ENCODE results near the gene EDRF1.

Gene EDRF1

DNA sequence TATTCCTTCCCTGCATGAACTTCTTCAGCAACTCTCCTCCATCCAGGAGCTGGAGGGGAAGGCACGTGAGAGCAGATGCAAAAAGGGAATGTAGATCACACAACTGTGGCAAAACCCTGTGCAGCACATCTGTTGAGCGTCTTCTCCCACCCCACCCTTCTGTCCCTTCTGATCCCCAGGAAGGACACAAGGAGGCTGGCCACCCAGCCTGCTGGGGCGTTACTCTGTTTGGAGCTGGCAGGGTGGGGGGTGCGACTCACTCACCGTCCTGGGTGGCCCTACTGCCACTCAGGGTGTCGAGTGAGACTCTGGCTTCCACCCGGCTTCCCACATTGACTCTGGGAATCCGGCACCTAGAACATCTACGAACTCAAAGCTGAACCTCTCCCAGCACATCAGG, 66.3 kb downstream of the EDRF1 start:
- no peak for DNase-seq

DNA sequence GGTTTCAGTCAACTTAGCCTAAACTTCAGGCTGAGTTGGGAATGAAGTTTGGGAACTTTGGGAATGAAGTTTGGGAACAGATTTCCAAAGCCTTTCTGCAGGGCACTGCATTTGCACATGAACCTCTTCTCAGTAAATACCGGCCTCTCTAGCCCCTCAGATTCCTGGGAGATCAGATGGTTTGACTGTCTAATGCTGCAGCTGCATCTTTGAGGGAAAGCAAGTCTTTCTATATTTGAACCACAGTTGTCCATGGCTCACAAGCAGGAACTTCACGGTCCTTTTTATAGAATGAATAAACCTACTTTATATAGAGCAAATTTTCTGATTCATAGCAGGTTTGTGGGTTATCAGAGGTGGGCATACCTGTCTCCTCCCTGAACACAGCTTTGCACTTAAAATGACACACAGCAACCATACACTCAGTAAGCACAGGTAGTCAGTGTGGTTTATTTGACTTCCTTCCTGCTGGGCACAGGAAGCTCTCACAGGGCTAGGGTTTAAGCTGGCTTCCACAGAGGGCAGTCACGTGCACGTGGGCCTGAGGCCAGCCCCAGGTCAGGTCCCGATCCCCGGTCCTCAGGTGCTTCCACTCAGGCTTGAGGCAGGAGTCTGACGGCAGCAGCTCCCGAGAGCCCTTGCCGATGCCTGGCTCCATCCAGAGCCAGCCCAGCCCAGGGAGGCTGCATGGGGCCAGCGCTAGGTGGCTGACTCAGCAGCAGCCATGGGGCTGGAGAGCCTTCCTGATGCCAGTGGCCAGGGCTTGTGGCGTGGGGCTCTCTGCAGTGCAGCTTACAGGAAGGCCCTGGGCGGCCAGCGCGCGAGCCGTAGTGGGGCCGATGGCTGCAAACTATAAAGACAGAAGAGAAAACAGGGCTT, 68.9 kb downstream of the EDRF1 start:
- DNase-seq = no peak

DNA sequence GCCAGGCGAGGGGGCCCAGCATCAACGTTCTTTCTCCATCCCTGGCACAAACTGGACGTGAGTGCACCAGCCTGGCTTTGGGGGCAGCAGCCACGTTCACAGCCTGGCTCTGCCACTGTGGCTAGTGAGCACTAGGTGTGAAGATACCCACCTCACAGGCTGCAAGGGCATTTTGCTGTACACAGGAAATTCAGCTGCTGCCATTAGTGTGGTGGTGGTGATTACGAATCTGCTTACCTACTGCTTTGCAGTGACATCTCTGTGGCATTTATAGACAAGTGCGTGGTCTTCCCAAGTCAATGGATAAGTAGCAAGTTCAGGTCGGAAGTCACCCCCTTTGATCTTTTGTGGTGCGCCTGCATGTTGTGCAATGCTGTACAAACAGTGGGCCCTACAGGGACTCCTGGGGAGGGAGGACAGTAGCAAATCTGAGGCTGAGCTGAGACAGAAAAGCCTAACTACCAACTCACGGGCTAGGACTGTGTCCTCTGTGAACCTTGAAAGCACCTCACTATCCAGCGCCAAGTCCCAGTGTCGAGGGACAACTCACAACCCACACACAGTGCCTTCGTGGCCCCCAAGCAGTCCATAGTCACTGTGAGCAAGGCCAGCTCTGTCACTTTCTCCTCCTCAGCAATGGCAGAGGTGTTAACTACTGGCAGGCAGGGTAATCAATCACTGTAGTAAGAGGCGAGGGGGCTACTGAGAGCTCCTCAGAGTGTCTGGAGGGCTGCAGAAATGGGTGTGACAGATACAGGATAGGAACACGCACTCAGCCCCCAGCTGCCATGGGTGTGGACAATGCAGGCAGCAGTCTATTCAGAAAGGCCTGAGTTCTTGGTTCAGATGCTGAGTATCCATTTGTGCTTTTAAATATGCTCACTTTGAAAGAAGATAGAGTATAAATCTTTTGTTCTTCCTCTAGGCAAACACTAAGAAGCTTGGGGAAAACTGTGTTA, 73.1 kb downstream of the EDRF1 start:
- DNase-seq = no peak

DNA sequence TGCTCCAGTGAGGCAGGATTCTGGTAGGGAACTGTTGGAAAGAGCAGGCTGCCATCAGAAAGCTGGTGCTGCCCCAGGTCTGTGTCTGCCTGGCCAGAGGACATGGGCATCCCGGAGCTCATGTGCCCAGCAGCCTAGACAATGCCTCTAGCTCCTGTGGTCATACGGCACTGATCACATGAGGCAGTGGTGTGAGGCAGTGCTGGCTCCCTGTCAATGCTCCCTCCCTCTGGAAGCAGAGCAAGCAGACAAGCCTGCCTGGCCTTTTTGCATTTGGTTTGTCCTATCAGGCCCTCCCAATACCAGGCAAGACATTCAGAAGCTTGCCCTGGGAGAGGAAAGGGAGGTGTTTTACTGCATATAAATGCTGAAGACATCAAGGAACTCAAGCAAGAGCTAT, 75.6 kb downstream of the EDRF1 start:
- peak in 54 of 56 donors; percentile 7 to 92 (median 72) for DNase-seq

DNA sequence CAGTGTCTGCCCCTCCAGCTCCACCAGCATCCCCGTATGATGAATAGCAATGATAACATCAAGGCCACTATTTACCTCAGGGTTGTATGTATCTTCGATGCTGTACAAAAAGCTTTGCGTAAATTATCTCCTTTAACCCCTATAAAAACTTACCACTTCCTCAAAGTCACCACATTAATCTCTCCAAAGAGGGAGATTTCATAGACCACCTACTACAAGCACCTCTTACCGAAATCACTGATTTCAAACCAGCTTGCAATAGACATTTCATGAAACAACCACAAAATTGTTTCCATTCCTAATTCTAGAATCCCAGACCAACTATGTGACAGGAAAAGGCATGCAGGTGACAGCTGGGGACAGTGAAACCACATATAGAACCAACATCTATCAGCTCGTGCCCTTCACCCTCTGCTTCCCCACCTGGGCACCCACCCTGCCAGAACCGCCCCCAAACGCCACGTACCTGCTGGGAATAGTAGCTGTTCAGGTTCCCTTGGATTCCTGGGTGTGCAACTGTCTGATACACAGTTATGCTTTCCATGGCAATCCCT, 76.2 kb downstream of the EDRF1 start:
- DNase-seq = no peak

DNA sequence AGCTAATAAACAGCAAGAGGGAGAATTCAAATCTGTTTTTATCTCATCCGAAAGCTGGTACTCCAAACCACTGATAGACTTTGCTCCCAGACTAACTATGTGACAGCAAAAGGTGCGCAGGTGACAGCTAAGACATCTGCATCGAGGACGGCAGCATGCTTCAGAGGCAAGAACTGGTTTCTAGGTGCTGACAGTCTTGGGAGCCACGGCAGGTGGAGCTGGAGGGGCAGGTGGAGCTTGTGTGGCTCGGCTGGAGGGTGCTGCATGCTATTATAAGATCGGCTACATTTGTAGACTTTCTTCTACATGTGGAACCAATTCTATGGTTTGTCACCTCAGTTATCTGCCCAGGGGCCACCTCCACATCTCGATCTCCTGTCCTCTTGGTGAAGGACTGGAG, 77.9 kb downstream of the EDRF1 start:
- no peak for DNase-seq

DNA sequence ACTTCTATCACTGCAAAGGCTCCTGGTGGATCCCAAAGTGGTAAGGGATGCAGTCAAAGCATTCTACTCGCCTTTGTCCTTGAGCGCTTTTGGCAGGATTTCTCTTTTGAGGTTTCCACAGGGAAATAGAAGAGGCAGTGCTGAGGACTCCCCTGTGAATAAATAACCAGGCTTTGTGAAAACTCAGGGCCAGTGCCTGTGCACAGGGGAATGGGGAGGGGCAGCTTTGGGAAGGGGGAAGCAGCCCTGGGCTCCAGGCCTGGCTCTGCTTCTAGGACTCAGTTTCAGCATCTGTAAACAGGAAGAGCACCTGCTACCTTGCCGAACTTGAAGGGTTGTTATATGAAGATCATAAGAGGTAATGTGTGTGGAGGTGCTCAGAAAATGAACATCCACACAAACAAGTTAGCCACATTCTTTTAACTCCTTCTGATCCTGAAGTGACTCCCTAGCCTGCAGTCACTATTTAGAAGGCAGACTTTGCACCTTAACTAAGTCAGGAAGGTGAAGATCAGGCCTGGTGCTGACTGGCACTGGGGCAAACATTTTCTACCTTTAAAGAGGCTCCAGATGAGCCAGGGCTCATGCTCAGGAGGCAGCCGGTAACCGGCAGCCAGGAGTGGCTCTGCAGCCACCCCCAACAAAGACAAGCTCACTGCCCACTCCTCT, 78.6 kb downstream of the EDRF1 start:
- no peak for DNase-seq

DNA sequence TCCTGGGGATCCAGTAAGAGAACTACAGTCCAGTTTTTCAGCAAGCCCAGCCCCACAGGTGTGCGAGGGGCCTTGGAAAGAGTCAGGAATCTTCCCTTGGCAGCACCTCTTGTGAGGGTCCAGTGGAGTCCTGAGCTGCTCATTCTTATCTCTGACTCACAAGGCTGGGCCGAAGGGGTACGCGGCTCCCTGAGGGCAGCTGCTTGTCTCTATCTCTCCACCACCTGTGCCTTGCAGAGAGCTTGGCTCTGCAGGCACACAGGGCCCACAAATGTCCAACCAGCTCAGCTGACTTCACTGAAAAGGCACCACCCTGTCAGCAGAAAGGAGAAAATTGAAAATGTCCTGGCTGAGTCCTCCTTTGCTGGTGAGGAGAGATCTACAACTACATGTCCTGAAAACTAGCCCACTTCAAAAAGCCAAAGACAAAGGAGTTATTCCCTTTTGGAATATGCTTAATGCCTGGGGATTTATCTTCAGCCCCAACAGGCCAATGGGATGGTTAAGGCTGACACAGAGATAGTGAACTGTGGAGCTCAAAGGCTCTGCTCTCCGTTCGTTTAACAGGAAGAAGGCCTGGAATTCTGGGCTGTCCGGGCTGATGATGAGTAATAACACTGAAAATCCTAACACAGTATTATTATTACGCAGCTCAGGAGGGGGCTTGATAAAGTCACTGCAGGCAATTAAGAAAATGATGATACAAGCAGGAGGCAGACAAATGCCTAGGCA, 80.1 kb downstream of the EDRF1 start:
- DNase-seq = no peak

DNA sequence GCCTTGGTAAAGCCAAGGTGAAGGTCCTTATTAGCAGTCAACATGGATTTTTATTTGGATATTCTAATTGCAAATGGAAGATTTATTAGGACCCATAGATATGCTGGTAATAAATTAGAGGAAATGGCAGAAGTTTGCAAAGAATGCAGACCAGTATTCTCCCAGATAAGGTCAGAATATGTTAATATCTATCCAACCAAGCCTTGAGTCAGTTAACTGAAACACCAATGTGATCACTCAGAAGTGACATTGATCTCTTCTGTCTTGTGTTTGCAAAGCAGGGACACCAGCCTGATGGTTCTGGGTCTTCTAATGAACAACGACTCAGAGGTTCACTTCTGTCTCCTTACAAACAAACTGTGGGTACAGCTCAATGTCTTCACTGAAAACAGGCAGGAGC, 82.1 kb downstream of the EDRF1 start:
- DNase-seq = no peak

DNA sequence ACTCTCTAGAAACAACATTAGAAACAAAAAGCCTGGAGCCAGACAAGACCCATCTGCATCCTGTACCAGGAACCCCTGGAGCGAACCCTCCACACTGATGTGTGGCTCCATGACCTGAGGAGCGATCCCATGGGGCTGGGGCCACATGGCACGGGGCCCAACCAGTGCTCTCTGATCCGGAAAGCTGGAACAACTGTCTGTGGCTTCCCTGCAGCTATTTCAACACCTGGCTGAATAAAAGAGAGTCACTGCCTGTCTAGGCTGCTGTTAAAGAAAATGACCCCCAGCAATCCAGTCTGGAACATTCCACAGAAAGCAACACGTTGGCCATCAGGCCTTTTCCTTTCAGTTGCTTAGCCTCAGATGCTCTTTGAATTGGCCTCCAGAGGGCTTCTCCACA, 82.6 kb downstream of the EDRF1 start:
- no peak for DNase-seq

DNA sequence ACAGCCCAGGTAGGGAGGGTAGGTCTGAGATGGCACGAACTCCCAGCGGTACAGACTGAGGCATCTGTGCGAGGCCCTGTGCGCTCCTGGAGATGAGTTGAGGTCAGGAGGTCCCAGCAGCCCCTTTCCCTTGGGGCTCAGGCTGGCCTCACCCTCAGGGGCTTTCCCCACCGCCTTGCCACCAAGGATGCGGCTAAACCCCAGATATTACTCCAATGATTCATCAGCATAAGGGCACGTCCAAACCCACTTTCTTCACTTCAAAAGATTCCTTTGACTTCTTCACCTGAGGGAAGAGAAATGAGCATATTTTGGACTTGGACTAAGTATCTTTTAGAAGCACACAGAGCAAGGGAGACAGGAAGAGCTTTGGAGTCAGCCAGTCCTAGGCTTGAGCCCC, 83.2 kb downstream of the EDRF1 start:
- DNase-seq = no peak

DNA sequence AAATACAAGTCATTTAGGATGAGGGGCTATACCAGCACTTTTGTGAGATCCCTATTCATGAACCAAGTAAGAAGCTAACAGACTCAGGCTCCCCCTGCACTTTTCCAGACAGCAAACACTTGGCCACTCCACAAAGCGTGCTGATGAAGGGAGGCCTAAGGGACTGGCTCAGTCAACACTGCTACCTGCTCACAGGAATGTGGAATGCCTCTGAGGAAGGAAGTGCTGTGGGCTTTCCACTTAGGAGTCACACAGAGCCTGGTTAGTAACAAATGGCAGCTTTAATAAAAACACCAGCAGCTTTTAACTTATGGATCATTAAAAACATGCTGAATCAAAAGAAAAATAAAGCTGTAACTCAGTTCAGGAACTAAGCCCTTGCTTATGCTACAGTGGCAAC, 88.5 kb downstream of the EDRF1 start:
- DNase-seq = no peak

DNA sequence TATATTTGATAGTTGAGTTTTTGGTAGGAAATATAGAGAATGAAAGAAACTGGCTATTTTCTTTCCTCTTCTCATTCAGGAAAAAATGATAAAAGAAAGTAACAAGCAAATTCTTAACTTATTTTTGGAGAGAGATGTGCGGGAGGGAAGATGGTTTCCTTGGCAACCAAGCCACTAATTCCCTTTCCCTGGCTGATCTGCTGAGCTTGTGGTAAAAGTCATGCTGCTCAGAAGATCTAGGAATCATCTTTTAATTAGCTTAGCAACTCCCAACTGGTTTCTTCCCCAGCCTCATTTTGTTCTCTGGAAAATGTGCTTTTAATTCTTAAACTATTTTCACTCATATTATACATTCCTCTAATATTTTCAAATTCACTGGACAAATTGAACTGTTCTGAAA, 91.7 kb downstream of the EDRF1 start:
- peak in 8 of 56 donors; percentile 8 to 45 (median 24) for DNase-seq

DNA sequence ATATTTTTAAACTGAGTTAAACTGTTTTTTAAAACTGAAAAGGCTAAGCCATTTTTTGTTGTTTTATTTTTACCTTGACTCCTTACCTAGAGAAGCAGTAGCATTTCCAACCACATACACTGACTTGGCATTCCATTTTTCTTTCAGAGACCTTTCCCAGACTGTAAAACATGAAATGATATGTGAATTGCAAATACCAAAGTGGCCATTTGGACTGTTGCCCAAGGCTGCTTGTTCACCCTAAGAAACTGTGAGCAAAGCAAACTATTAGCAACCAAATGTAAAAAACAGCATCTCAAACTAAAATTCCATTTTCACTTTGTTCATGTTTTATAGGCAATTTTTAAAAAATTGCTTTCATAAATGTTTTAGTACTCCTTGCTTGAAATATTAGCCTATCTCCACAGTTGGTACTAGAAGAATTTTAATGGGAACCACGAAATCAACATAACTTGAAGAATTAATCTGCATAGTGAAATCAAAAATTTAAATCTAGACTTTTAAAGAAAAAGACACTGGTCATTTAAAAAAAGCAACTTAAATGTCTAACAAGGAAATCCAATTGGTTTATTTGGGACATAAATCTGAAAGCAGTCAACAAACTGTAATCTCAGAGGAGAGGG, 92.7 kb downstream of the EDRF1 start:
- no peak for DNase-seq
